RKO (cell line): Measurements from ENCODE around the gene LIFR.
"Not testable (repeated sequence)": the region's sequence is repeated elsewhere in the genome, so short reads cannot be mapped to it uniquely, and the experiment has no call there.

Source experiments
- DNase-seq: peaks from one replicate; pipeline ENCODE4 v3.0.0-alpha.2; 2016; ENCODE audit warnings: low spot score

The LIFR gene

GRCh38 chr5:38516649-38517048 lies 39.8 kb downstream of the LIFR start:
- DNase-seq: not testable (repeated sequence)

- peak; percentile 29 for DNase-seq
Observed at GRCh38 chr5:38515646-38516045, 40.8 kb downstream of the LIFR start.

- no peak for DNase-seq
Observed at GRCh38 chr5:38515092-38515491, 41.4 kb downstream of the LIFR start.

GRCh38 chr5:38509185-38509584 lies 47.3 kb downstream of the LIFR start:
- no peak for DNase-seq

GRCh38 chr5:38506302-38506701 lies 50.1 kb downstream of the LIFR start:
- no peak for DNase-seq

GRCh38 chr5:38500573-38501260 lies 55.7 kb downstream of the LIFR start:
- no peak for DNase-seq

GRCh38 chr5:38497946-38498345 lies 58.5 kb downstream of the LIFR start:
- peak; percentile 8 for DNase-seq

GRCh38 chr5:38494763-38495162 lies 61.7 kb downstream of the LIFR start:
- DNase-seq: no peak

GRCh38 chr5:38494175-38494574 lies 62.3 kb downstream of the LIFR start:
- DNase-seq: no peak

- no peak for DNase-seq
Observed at GRCh38 chr5:38483805-38484398, 72.5 kb downstream of the LIFR start.

GRCh38 chr5:38479315-38479904 lies 77.0 kb downstream of the LIFR start:
- DNase-seq: no peak

- no peak for DNase-seq
Observed at GRCh38 chr5:38478878-38479277, 77.6 kb downstream of the LIFR start.

GRCh38 chr5:38478166-38478565 lies 78.3 kb downstream of the LIFR start:
- DNase-seq: no peak

GRCh38 chr5:38473008-38473407 lies 83.4 kb downstream of the LIFR start:
- DNase-seq: no peak

GRCh38 chr5:38472541-38472940 lies 83.9 kb downstream of the LIFR start:
- no peak for DNase-seq

- no peak for DNase-seq
Observed at GRCh38 chr5:38471709-38472108, 84.7 kb downstream of the LIFR start.

GRCh38 chr5:38469707-38470267 lies 86.7 kb downstream of the LIFR start:
- DNase-seq: no peak

GRCh38 chr5:38468978-38469706 lies 87.3 kb downstream of the LIFR start:
- no peak for DNase-seq

GRCh38 chr5:38468202-38468673 lies 88.2 kb downstream of the LIFR start:
- DNase-seq: peak; percentile 85

- DNase-seq: no peak
Observed at GRCh38 chr5:38467353-38468040, 88.9 kb downstream of the LIFR start.

- DNase-seq: no peak
Observed at GRCh38 chr5:38466424-38467189, 89.8 kb downstream of the LIFR start.
